ENCODE results near the gene PNMT.

PNMT gene

DNA sequence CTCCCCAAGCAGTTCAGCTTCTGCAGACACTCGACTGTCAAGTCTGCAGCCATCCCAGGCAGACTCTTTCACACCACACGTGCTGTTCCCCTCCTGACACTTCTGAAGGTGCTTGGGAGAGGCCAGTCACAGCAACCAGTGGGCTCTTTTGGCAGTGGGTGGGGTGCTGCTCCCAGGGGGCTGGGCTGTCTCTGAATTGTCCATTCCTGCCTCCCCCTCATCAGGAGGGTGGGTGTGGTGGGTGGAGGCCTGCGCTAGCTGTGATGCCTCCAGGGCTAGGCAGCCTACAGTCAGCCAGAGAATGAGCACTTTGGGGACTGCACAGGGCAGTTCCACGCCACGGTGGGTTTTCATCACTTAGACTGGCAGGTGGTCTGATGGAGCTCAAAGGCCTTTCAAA lies 21.0 kb upstream of the PNMT start:
- peaks cover 9% of the 10 kb centered on the region for H3K36me3 ChIP-seq
- no peaks in the 10 kb centered on the region for H3K27me3 ChIP-seq (ENCODE audit: insufficient read depth, low read depth, severe bottlenecking)
- no peak for DNase-seq
- H3K9me3 ChIP-seq (ENCODE audit: severe bottlenecking): no peaks in the 10 kb centered on the region
- no peak overlapping the region for H3K4me3 ChIP-seq (ENCODE audit: low read depth, low read length)
- TF ChIP-seq, protein P1, sequence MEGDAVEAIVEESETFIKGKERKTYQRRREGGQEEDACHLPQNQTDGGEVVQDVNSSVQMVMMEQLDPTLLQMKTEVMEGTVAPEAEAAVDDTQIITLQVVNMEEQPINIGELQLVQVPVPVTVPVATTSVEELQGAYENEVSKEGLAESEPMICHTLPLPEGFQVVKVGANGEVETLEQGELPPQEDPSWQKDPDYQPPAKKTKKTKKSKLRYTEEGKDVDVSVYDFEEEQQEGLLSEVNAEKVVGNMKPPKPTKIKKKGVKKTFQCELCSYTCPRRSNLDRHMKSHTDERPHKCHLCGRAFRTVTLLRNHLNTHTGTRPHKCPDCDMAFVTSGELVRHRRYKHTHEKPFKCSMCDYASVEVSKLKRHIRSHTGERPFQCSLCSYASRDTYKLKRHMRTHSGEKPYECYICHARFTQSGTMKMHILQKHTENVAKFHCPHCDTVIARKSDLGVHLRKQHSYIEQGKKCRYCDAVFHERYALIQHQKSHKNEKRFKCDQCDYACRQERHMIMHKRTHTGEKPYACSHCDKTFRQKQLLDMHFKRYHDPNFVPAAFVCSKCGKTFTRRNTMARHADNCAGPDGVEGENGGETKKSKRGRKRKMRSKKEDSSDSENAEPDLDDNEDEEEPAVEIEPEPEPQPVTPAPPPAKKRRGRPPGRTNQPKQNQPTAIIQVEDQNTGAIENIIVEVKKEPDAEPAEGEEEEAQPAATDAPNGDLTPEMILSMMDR (IDR thresholded peaks at IDR 0.05; ENCODE audit: low read depth, low read length): no peak
- no peak overlapping the region for H3K27ac ChIP-seq

DNA sequence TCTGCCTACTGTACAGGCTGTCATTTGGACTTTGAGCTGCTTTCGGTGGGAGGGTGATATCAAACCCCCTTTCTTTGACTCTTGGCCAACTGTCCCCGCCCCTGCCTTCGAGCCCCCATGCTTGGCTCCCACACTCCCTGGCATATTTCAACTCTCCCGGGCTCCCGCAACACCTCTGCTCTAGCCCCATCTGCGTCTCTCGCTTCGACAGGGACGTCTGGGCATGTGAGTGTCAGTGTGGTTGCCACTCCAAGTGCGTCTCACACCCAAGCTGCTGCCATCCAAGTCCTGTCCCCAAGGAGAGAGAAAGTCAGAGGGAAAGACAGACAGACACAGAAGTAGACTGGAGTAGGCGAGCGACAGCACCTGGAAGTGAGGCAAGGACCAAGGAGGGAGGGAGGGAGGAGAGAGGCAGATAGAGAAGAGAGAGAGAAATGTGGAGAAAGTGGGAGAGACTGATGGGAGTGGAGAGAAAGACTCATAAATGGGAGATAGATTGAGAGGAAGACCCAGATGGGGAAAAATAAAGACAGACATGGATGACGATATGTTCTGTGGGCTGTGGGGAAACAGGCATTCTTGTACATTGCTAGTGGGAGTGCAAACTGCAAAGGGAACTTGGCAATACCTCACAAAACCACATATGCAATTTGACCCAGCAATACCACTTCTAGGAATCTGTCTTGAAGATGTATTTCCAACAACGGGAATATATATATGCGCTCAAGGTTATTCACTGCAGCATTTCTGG lies 19.5 kb upstream of the PNMT start:
- H3K27ac ChIP-seq: no peak overlapping the region
- H3K9me3 ChIP-seq (ENCODE audit: severe bottlenecking): no peaks in the 10 kb centered on the region
- DNase-seq: no peak
- peaks cover 13% of the 10 kb centered on the region for H3K36me3 ChIP-seq
- H3K27me3 ChIP-seq (ENCODE audit: insufficient read depth, low read depth, severe bottlenecking): no peaks in the 10 kb centered on the region
- TF ChIP-seq, protein P1 (IDR thresholded peaks at IDR 0.05; ENCODE audit: low read depth, low read length): no peak
- no peak overlapping the region for H3K4me3 ChIP-seq (ENCODE audit: low read depth, low read length)

DNA sequence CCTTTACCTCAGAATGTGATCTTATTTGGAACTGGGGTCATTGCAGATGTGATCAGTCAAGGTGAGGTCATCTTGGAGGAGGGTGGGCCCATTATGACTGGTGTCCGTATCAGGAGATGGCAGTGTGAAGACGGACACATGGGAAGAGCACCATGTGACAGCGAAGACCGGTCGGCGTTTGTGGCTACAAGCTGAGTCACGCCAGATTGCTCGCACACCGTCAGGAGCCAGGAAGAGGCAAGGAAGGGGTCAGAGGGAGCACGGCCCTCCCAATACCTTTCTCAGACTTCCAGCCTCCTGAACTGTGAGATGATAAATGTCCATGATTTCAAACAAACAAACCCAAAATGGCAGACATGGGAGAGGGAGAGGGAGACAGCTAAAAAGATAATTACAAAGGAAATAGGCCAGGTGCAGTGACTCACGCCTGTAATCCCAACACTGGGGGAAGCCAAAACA lies 18.1 kb upstream of the PNMT start:
- TF ChIP-seq, protein P1 (IDR thresholded peaks at IDR 0.05; ENCODE audit: low read depth, low read length): no peak
- H3K27me3 ChIP-seq (ENCODE audit: insufficient read depth, low read depth, severe bottlenecking): no peaks in the 10 kb centered on the region
- no peaks in the 10 kb centered on the region for H3K9me3 ChIP-seq (ENCODE audit: severe bottlenecking)
- no peak overlapping the region for H3K4me3 ChIP-seq (ENCODE audit: low read depth, low read length)
- DNase-seq: no peak
- H3K36me3 ChIP-seq: peaks cover 25% of the 10 kb centered on the region
- no peak overlapping the region for H3K27ac ChIP-seq

DNA sequence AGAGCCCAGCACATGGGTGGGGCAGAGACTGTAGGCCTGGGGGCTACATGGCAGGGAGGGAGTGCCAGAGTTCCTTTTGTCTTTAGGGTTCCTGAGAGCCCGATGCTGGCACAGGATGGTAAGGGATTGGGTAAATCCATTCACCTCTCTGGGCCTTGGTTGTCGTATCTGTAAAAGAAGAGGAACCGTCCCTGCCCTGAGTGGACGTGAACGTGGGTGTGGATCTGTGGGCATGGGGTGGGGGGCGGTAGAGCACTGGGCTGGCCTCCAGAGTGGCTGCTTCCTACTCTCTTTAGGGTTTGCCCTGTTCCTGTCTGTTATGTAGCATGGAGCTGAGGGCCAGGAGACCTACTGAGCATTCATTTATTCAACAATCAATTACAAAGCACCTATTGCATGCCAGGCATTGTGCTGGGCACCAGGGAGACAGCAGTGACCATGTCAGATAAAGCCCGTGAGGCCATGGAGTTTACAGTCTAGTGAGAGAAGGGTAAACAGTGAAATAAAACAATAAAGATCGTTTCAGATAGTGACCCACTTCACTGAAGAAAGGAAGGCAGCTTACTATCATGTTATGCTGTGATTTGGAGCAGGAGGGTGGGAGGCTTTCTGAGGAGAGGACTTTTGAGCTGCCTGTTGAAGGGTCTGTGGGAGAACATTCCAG lies 16.2 kb upstream of the PNMT start:
- H3K27me3 ChIP-seq (ENCODE audit: insufficient read depth, low read depth, severe bottlenecking): no peaks in the 10 kb centered on the region
- H3K9me3 ChIP-seq (ENCODE audit: severe bottlenecking): no peaks in the 10 kb centered on the region
- peak overlapping the region; percentile 95 for H3K27ac ChIP-seq
- H3K4me3 ChIP-seq (ENCODE audit: low read depth, low read length): no peak overlapping the region
- H3K36me3 ChIP-seq: peaks cover 40% of the 10 kb centered on the region
- TF ChIP-seq, protein P1 (IDR thresholded peaks at IDR 0.05; ENCODE audit: low read depth, low read length): no peak
- DNase-seq: no peak

DNA sequence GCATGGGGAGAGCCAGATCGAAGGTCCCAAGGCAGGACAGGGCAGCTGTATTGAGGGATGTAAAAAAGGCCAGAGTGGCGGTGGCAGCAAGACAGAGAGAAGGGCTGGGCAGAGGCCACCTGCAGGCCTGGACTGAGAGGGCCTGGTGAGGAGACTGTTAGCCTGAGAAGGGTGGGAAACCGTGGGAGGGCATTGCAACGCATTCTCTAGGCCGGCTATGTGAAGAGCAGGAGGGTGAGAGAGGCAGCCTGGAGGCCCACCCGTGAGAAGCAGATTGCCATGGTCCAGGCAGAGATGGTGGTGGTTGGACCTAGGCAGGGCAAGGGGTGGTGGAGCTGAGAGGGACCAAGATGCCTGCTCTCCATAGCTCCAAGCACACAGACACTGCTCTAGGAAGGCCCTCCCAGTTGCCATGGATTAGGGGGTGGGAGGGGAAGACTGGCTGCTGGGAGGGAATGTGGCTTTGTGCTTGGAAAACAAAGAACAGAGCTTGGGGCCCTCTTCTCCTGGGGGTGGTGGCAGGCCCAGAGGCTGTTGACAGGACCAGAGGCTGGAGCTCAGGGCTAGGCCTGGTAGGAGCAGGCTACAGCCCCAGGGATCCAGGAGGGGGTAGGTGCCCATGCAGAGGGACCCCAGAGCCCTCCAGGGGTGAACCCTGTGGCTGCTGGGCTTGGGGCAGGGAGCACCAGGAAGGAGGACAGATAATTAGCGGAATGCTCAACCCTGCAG lies 15.5 kb upstream of the PNMT start:
- peak; percentile 87 for DNase-seq
- Histone ChIP-seq H3K9me3 (ENCODE audit: severe bottlenecking) (no peaks in the 10 kb centered on the region), H3K27ac (peak overlapping the region; percentile 95), H3K27me3 (ENCODE audit: insufficient read depth, low read depth, severe bottlenecking) (no peaks in the 10 kb centered on the region), H3K4me3 (ENCODE audit: low read depth, low read length) (no peak overlapping the region), H3K36me3 (peaks cover 37% of the 10 kb centered on the region)
- TF ChIP-seq, protein P1 (IDR thresholded peaks at IDR 0.05; ENCODE audit: low read depth, low read length): peak; percentile 9; the same call in 1 of the 2 replicates

Measured in WERI-Rb-1 (cell line).